Fibroblast of skin of back (primary cell): ENCODE measurements around the gene ATG7.
A peak's percentile ranks its signal among the peaks of the same experiment; 100 is the strongest.

ENCODE experiments used
- DNase-seq: peaks from one replicate; pipeline ENCODE4 v3.0.0-alpha.2; 2013

ATG7 gene

GRCh38 chr3:11362600-11362999 lies 90.4 kb downstream of the ATG7 start:
- no peak for DNase-seq

DNA sequence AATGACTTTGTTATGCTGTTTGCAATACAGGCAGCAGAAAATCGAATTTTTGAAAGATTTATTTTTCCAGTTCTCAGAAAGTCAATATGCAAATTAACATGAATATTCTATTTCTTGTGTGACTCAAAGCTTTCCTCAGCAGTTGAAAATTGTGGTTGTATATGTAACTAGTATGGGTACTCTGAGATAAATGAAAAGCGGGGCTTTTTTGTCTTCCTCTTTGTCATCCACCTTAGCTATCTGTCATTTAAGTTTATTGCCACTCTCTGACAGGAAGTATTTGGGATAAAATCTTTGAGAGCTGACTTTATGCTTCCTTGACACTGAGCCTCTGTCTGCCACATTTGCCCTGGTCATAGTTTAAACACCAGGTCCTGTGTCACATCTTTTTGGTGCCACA lies 91.5 kb downstream of the ATG7 start:
- no peak for DNase-seq

DNA sequence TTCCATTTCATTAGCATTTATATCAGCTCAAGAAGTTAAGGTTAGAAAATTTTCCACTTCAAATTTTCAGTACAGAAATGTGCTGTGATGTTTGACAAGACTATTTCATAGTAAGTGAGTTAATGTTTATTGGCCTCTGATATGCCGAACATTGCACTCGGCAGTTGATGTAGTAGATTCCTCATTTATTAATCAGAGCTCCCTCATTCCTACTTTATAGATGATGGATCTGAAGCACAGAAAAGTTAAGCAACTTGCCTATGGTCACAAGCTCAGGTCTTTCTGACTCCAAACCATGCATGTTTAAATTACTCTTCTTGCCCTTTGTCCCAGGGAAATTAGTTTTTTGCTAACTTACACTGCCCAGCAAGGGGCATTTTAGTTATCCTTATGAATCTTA lies 92.0 kb downstream of the ATG7 start:
- no peak for DNase-seq

- no peak for DNase-seq
These were observed 95.0 kb downstream of the ATG7 start for GRCh38 chr3:11367143-11367693.

- peak; percentile 35 for DNase-seq
These were observed 98.0 kb downstream of the ATG7 start for GRCh38 chr3:11370191-11370590.

GRCh38 chr3:11370966-11371365 lies 98.8 kb downstream of the ATG7 start:
- DNase-seq = no peak

DNA sequence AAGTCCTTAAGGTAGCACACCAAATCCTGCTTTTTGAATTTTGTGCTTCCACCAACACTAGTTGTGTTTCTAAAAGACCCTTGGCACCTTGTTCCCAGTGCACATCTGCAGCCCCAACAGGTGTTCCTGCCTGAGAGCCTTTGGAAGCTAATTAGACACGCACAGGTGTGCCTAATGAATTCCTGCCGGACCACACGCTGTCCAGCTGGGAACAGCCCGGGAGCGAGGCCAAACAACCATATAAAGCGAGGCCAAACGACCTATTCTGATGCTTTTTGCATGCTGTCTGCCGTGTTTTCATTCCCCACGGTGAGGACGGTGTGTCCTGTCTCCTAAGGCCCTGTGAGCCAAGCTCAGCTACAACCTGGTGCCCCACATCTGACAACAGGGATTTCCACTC lies 99.5 kb downstream of the ATG7 start:
- DNase-seq = no peak

DNA sequence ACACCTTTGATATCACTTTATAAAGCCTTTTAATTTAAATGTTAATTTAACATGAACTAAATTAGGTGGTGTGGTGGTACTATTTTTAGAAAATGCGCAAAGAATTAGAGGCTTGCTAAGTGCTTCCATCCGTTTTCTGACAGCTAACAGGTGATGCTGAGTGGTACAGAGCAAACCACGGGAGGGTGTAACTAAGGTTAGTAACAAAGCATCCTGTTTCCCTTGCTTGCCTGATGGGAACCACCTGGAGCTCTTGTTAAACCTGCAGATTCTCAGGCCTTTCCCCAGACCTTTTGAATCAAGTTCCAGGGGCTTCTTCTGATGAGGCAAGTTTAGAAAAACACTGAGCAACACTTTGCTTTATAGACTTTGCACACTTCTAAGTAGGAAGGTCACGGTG lies 101.0 kb downstream of the ATG7 start:
- DNase-seq = no peak

- DNase-seq = no peak
These were observed 101.5 kb downstream of the ATG7 start for GRCh38 chr3:11373654-11374053.

DNA sequence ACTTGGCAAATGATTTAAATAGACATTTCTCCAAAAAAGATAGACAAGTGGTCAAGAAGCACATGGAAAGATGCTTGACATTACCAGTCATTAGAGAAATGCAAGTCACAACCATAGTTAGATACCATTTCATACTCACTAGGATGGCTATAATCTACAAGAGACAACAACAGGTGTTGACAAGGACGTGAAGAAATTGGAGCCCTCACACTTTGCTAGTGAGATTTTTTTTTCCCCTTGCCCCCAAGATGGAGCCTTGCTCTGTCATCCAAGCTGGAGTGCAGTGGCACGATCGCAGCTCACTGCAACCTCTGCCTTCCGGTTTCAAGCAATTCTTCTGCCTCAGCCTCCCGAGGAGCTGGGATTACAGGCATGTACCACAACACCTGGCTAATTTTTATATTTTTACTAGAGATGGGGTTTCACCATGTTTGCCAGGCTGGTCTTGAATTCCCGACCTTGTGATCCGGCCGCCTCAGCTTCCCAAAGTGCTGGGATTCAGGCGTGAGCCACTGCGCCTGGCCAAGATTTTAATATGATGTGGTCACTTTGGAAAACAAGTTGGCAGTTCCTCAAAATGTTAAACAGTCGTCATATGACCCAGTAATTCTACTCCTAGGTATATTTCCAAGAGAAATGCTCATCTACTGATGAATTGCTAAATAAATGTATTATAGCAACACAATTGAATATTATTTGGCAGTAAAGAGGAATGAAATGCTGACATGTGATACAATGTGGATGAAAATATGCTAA lies 103.3 kb downstream of the ATG7 start:
- no peak for DNase-seq

GRCh38 chr3:11377719-11378118 lies 105.5 kb downstream of the ATG7 start:
- DNase-seq = no peak

- peak; percentile 66 for DNase-seq
These were observed 107.1 kb downstream of the ATG7 start for GRCh38 chr3:11379238-11379823.

- DNase-seq = peak; percentile 42
These were observed 107.9 kb downstream of the ATG7 start for GRCh38 chr3:11379824-11380701.

GRCh38 chr3:11381141-11381540 lies 108.9 kb downstream of the ATG7 start:
- no peak for DNase-seq

GRCh38 chr3:11381563-11381962 lies 109.4 kb downstream of the ATG7 start:
- DNase-seq = no peak

- no peak for DNase-seq
These were observed 110.0 kb downstream of the ATG7 start for GRCh38 chr3:11382146-11382745.

DNA sequence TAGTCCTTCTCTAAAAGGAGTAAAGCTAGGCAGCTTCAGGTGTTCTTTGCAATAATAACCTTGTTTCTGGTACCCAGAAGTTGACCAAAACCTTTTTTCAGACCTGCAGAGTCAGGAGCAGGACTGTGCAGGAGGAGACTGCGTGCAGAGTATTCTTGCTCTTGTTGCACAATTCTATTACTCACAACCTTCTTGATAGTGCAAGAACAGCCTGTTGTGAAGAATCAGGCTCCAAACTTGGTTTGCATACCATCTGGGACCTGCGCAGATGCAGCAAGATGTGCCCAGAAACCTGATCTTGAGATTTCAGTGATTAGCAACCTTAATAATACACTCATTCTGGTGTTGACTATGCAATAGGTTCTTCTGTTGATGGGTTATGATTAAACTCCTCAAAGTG lies 111.9 kb downstream of the ATG7 start:
- DNase-seq = no peak

DNA sequence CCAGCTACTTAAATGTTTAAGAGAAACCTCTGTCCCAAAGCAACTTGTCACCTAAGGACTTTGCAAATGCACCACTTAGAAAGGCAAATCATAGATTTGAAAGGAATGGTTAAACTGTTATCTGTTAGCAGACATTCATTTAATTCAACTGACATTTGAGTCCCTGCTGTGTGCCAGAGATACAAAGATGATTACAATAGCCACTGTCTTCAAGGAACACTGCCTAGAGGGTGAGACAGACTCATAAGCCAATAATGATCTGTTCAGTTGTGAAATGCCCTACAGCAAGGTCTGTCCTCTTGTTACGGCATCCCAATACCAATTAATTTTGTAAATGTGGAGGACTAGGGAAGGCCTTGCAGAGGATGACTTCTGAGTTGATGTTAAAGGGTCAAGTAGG lies 113.1 kb downstream of the ATG7 start:
- no peak for DNase-seq

DNA sequence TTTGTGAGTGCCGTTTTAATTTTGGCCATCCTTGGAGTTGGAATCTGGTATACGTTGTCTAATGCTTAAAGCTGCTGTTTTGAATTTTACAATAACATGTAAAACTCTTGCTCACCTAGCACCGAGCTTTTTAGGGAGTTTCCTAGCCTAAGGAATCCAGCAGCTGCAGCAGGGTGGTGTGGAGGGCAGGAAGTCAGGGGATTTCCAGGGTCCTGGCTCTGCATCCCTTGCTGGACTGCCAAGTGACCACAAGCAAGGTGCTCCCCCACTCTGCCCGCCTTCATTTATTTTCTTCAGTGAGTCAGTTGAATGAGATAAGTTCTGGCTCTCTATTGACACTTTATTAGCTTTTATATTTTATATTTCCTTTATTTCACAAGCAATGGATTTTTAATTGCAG lies 113.7 kb downstream of the ATG7 start:
- no peak for DNase-seq

DNA sequence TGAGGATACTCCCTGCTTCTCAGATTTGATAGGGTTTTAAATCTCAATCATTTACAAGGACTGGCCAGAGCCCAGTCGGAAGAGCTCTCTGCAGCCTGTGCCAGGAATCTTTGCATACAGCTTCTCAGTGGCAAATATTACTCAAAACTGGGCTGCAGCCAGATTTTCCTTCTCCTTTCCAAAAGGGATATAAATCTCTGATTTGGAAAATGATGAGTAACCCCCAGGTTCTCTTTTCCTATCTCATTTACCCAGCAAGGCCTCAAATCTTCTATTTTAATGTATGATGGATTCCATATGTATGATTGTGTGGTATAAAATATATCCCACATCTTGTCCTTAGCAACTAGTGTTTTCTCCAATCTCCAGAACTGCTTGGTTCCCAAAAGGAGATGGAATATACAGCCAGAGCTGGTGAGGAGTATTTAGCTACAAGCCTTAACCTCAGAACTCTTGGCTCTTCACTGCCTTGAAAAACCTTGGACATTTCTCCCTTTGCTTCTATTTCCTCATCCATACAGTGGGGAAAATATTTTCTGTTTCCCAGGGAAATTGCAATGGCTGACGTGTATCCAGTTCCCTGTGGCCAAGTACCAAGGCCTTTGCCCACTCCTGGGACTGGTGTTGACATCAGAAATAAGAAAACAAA lies 114.4 kb downstream of the ATG7 start:
- no peak for DNase-seq

DNA sequence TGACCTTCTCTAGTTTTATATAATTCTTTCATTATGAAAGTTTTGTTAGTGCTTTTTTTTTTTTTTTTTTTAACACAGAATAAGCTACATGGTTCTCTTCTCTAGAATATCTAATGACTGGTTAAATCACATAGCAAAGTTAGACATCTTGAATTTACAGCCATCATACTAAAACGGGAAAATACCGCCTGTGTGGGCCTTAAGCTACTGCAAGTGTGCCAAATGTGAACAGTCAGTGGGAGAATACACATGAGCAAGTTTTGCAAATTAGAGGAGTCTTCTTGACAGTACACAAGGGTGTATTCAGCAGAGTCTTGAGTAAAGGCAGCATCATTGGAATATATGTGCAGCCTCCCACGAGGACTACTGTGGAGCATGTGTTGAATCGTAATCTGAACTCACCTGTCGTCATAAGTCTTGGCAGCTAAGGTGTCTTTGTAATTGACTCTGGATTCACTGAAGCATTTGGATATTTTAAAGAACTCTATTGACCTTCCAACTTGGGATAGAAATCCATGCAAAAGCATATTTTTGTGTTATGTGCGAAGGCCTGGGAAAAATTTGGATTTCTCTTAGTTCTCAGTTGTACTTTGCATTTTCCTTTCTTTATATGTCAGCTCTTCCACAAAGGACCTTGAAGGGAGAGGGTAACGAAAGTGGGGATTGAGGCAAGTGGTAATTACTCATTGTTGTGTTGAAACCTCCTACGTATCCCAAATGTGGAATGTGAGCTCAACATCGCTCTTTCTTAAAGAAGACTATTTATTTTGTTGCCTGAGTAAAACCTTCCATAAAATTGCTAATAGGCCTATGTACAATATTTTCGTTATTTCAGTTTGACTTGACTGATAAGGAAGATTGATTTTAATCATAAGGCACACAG lies 117.4 kb downstream of the ATG7 start:
- DNase-seq = no peak
